ENCODE data around the gene KLHL28.

KLHL28 gene

GRCh38 chr14:44961554-44962333 is at the start of gene KLHL28, which contains the start of gene TOGARAM1:
KLHL28 (minus strand) TSS chr14:44961947; CDS start chr14:44945928, 16,019 bp downstream.
TOGARAM1 (plus strand) TSS chr14:44962190; CDS start chr14:44962422, 232 bp downstream.
- Histone ChIP-seq H3K4me1 (peaks cover 0 to 70% (median 31%) of the 10 kb centered on the region in 4 donors), H3K27ac (peak within 1 kb of the TSS; percentile 80 to 83), H3K27me3 (no peaks in the 10 kb centered on the region), H3K4me3 (peak within 1 kb of the TSS; percentile 76 to 79), H3K9me3 (no peaks in the 10 kb centered on the region), H3K36me3 (no peaks in the 10 kb centered on the region)
- DNase-seq, result peak; percentile 99
- TF ChIP-seq CTCF (IDR thresholded peaks at IDR 0.05), result no peak
- intact Hi-C loops (cut with DNase I; ENCODE audit: low total_unique reads), result loop anchor here (2.0 to 5.0 kb wide), 3 partner anchors 64 to 173 kb away; partner anchors contain the start of genes FANCM, FKBP3 and PRPF39

DNA sequence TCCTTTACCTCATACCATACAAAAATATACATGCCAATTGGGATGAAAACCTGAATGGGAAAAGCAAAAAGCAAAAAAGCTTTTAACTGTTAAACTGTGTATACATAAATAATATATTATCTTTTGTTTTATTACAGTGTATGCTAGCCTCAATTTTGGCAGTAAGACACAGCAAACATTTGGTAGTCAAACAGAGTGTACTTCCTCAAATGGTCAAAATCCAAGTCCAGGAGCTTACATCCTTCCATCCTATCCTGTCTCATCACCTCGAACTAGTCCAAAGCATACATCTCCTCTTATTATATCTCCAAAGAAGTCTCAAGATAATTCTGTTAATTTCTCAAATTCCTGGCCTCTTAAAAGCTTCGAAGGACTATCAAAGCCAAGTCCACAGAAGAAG is 42.2 kb upstream of the KLHL28 start:
- intact Hi-C loops (cut with DNase I; ENCODE audit: low total_unique reads), result no loop called here
- TF ChIP-seq CTCF (IDR thresholded peaks at IDR 0.05), result no peak
- no peak for DNase-seq
- Histone ChIP-seq H3K27me3 (no peaks in the 10 kb centered on the region), H3K36me3 (peaks cover 16 to 40% (median 30%) of the 10 kb centered on the region in 3 donors), H3K27ac (no peak overlapping the region), H3K4me1 (no peaks in the 10 kb centered on the region), H3K9me3 (no peaks in the 10 kb centered on the region), H3K4me3 (no peak overlapping the region)

GRCh38 chr14:44995770-44996294 is 34.1 kb upstream of the KLHL28 start:
- no peak overlapping the region for H3K27ac ChIP-seq
- H3K4me3 ChIP-seq, result no peak overlapping the region
- H3K27me3 ChIP-seq, result no peaks in the 10 kb centered on the region
- no peak for DNase-seq
- no peak for TF ChIP-seq CTCF (IDR thresholded peaks at IDR 0.05)
- intact Hi-C loops (cut with DNase I; ENCODE audit: low total_unique reads), result no loop called here
- H3K36me3 ChIP-seq, result peaks cover 0 to 20% (median 9%) of the 10 kb centered on the region in 3 donors
- H3K9me3 ChIP-seq, result no peaks in the 10 kb centered on the region
- no peaks in the 10 kb centered on the region for H3K4me1 ChIP-seq

GRCh38 chr14:44995196-44995595 is 33.4 kb upstream of the KLHL28 start:
- no peaks in the 10 kb centered on the region for H3K4me1 ChIP-seq
- TF ChIP-seq CTCF (IDR thresholded peaks at IDR 0.05), result no peak
- H3K36me3 ChIP-seq, result peaks cover 0 to 14% (median 5%) of the 10 kb centered on the region in 3 donors
- no peaks in the 10 kb centered on the region for H3K27me3 ChIP-seq
- intact Hi-C loops (cut with DNase I; ENCODE audit: low total_unique reads), result no loop called here
- no peak for DNase-seq
- H3K27ac ChIP-seq, result no peak overlapping the region
- no peaks in the 10 kb centered on the region for H3K9me3 ChIP-seq
- H3K4me3 ChIP-seq, result no peak overlapping the region

DNA sequence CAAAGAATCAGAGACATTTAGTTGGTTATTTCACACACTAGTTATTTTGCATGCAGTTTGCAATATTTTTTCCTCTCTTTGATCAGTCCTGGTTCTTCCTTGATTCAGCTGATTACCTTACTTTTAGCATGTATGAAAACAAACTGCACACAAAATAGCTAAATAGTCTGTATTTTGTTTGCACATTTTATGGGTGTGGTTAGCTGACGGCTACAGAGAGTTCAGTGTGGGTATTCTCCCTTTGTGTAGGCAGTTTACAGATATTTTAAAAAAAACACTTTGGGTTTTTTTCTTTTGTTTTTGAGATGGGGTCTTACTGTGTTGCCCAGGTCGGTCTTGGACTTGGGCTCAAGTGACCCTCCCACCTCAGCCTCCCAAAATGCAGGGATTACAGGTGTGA is 28.8 kb upstream of the KLHL28 start:
- intact Hi-C loops (cut with DNase I; ENCODE audit: low total_unique reads), result no loop called here
- Histone ChIP-seq H3K27me3 (no peaks in the 10 kb centered on the region), H3K27ac (no peak overlapping the region)

More for the DNA sequence above, 28.8 kb upstream of the KLHL28 start:
- DNase-seq, result no peak
- no peak for TF ChIP-seq CTCF (IDR thresholded peaks at IDR 0.05)
- H3K9me3 ChIP-seq, result no peaks in the 10 kb centered on the region
- H3K4me1 ChIP-seq, result peaks cover 0 to 8% (median 3%) of the 10 kb centered on the region in 4 donors
- no peak overlapping the region for H3K4me3 ChIP-seq
- no peaks in the 10 kb centered on the region for H3K36me3 ChIP-seq
